HG03354 (cell line): ENCODE measurements around the gene TRIP4.
"Not testable (repeated sequence)": the region's sequence is repeated elsewhere in the genome, so short reads cannot be mapped to it uniquely, and the experiment has no call there.

Experiments
- ATAC-seq: cut with Tn5 transposase; IDR thresholded peaks from one replicate; pipeline ENCODE4 v1.9.1; 2021; ENCODE audit warnings: mild to moderate bottlenecking; ENCODE audit not compliant: unreplicated experiment, poor library complexity, severe bottlenecking

The TRIP4 gene

DNA sequence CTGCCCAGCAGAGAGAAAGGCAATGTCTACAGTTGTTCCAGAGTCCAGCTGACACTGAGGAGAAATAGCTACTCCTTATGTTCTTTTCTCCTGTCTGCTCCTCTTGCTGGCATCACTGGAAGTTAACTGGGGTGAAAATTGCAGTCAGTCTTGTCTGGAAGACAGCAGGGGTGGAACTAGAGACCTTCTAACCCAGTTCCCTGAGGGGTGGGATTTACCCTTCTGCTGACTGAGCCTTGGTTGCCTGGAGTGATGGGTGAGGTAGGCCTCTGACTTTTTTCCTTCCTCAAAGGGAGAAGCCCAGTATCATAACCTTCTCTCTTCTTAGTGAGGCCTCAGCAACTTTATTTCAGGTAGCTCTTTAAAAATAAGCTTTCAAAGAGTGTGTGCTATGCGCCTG, 88.9 kb downstream of the TRIP4 start:
- no peak for ATAC-seq

DNA sequence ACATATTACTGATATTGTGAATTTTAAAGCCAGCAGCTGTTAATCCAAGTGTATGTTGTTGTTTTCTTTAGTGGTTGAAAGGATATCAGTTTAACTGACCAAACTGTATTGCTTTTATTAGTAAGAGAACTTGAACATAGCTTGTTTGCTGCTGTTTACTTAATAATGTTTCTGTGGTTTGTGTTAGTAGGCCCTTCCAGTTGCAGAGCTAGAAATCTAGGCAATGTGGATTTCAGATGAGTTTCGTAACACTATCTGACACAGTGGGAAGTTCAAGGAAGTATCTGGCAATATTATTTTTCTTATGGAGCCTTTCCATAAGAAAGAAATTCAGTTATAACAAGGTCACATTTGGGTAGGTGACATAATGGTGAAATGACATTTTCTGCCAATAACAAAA, 91.2 kb downstream of the TRIP4 start:
- no peak for ATAC-seq

DNA sequence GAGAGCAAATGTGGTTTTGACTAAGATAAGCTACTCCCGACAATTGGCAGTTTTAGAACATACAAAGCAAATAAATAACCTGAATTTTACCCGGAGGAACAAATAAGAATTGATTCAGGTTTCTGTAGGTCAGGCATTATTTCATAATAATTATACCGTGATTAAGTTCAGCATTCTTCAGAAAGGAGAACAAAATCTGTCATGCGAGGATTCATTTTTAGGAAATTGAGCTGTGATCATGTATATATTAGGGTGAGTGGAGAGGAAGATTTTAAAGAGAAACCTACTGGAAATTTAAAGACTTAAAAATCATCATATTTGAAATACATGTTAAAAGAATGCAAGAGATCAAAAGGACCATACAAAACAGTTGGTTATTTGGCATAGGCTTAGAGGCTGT, 93.3 kb downstream of the TRIP4 start:
- ATAC-seq: no peak

- no peak for ATAC-seq
Measured at GRCh38 chr15:64483749-64484148, 96.1 kb downstream of the TRIP4 start.

DNA sequence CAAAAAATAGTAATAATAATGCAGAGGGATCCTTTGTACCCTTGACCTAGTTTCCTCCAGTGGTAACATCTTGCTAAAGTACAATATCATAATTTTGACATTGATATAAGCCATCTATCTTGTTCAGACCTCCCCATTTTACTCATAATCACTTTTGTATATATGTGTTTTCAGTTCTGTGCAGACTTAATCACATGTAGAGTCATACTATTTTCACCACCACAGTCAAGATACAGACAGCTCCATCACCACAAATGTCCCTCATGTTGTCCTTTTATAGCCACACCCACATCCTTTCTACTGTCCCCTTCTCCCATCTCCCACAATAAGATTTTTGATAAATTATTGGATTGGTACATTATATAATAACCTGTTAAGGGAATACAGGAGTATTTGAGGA, 98.2 kb downstream of the TRIP4 start:
- no peak for ATAC-seq

GRCh38 chr15:64490598-64491259, 103.1 kb downstream of the TRIP4 start:
- ATAC-seq: no peak

DNA sequence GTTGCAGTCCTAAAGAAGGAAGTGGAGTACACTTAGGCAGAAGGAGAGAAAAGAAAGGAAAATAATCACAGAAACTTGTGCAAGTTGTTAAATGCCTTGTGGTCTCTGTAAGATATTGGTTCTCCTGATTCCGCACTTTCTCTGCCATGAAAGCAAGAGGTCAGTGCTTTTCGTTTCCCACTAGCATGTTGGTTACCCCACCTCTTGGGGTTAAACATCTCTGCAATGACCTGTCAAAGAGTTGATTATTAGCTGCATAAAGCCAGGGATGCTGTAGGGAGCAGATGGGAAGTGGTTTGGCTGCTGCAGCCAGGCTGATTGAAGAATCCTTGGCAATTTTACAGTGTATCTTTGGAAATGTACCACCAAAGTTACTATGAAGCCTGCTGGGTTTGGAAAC, 106.0 kb downstream of the TRIP4 start:
- ATAC-seq: no peak

DNA sequence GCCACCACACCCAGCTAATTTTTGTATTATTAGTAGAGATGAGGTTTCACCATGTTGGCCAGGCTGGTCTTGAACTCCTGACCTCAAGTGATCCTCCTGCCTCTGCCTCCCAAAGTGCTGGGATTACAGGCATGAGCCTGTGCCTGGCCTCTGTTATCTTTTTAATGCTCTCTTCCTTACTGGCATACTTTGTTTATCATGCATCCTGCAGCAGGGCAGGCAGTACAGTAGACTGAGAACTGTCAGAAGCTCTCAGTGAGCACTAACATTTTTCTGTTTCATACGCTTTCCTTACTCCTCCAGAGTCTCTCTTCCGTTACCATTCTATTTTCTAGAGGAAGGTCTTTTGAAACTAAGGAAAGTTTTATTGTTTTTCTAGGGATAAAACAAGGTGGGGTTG, 108.3 kb downstream of the TRIP4 start:
- ATAC-seq: not testable (repeated sequence)

- no peak for ATAC-seq
Measured at GRCh38 chr15:64500695-64501395, 113.2 kb downstream of the TRIP4 start.

DNA sequence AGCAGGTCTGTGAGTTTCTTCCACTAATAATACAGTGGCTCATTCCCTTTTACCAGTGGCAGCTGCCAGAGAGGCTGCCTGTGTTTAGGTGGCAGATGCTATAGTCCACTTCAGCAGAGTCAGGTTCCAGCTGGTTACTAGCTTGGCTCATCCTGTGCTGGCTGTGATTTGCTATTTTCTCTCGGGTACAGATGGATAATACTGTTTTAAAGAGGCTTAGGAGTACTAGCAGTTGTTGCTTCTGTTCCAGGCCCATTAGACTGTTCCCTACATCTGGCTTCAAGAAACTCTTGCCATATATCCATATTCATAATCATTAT, 113.7 kb downstream of the TRIP4 start:
- no peak for ATAC-seq

DNA sequence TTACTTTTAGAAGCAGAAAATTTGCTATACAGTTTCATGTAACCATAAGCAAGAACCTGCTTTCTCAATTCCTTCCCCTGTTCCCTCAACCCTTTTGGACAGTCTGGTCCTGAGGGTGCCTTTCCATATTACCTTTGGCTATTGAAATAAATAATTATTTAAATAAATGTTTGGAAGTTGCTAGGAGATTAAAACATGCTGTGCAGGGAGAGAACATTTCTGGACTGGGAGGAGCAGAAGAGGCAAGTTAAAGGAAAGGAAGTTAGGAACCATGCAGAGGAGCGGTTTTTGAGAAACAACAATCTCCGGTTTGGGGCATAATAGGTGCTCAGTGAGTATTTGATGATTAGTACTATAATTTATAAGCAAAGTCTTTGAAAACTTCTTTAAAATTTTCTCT, 114.5 kb downstream of the TRIP4 start:
- no peak for ATAC-seq

DNA sequence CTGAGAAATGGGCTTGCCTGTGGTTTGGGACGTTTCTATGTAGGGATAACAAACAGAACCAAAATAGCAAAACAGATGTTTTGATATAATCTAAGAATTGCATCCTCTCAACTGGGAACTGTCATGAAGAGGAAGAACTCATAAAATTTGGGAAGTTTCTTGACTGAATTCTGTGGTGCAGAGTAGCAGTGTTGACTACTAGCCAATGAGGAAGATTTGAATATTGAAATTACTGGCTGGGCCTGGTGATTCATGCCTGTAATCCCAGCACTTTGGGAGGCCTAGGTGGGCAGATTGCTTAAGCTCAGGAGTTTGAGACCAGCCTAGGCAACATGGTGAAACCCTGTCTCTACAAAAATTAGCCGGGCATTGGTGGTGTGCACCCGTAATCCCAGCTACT, 114.9 kb downstream of the TRIP4 start:
- no peak for ATAC-seq

GRCh38 chr15:64503197-64503596, 115.6 kb downstream of the TRIP4 start:
- ATAC-seq: no peak

DNA sequence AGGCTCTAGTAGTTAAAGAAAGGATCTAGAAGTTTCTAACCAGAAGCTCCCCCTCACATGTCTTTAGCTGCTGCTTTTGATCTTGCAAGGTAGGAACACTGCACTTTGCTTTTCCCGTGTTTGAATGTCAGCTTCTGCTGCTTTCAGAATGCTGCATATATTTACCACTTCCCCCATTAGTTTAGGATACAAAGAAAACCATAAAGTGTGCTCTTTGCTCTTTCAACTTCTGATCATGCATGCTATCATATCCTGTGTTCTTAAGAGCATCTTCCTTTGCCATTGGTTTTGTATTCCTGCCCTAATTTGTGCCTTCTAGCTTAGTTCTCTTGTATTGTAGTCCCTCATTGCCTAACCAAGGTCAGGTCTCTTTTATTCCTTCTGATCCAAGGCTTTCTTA, 116.0 kb downstream of the TRIP4 start:
- ATAC-seq: no peak
